ENCODE results near the gene ZFAND5. TPM values are rescaled to one million over a fixed set of nuclear protein-coding genes. Genes with fewer than 3 reads are reported as not detected.

The ZFAND5 gene
- total and polyA plus RNA-seq, 2 experiments from 2014 or later: 138 to 216 TPM

DNA sequence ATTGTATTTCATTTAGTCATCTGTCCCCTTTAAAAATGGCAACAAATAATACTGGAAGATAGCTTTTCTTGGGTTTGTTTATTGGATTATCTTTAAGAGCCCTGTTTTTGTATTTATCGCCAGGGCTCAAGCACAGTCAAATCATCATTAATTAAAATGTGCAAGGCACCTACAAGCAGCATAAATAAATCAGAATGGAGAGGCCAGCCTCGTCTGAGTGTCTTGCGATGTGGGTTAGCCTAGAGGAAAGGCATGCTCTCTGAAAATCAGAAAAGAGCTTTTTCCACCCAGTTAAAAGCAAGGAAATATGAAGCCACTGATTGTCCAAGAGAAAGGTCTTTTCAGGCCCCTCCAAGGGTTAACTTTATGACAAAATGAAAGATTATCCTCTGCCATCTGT, 31.8 kb downstream of the ZFAND5 start (continued):
- TF ChIP-seq, protein P1, sequence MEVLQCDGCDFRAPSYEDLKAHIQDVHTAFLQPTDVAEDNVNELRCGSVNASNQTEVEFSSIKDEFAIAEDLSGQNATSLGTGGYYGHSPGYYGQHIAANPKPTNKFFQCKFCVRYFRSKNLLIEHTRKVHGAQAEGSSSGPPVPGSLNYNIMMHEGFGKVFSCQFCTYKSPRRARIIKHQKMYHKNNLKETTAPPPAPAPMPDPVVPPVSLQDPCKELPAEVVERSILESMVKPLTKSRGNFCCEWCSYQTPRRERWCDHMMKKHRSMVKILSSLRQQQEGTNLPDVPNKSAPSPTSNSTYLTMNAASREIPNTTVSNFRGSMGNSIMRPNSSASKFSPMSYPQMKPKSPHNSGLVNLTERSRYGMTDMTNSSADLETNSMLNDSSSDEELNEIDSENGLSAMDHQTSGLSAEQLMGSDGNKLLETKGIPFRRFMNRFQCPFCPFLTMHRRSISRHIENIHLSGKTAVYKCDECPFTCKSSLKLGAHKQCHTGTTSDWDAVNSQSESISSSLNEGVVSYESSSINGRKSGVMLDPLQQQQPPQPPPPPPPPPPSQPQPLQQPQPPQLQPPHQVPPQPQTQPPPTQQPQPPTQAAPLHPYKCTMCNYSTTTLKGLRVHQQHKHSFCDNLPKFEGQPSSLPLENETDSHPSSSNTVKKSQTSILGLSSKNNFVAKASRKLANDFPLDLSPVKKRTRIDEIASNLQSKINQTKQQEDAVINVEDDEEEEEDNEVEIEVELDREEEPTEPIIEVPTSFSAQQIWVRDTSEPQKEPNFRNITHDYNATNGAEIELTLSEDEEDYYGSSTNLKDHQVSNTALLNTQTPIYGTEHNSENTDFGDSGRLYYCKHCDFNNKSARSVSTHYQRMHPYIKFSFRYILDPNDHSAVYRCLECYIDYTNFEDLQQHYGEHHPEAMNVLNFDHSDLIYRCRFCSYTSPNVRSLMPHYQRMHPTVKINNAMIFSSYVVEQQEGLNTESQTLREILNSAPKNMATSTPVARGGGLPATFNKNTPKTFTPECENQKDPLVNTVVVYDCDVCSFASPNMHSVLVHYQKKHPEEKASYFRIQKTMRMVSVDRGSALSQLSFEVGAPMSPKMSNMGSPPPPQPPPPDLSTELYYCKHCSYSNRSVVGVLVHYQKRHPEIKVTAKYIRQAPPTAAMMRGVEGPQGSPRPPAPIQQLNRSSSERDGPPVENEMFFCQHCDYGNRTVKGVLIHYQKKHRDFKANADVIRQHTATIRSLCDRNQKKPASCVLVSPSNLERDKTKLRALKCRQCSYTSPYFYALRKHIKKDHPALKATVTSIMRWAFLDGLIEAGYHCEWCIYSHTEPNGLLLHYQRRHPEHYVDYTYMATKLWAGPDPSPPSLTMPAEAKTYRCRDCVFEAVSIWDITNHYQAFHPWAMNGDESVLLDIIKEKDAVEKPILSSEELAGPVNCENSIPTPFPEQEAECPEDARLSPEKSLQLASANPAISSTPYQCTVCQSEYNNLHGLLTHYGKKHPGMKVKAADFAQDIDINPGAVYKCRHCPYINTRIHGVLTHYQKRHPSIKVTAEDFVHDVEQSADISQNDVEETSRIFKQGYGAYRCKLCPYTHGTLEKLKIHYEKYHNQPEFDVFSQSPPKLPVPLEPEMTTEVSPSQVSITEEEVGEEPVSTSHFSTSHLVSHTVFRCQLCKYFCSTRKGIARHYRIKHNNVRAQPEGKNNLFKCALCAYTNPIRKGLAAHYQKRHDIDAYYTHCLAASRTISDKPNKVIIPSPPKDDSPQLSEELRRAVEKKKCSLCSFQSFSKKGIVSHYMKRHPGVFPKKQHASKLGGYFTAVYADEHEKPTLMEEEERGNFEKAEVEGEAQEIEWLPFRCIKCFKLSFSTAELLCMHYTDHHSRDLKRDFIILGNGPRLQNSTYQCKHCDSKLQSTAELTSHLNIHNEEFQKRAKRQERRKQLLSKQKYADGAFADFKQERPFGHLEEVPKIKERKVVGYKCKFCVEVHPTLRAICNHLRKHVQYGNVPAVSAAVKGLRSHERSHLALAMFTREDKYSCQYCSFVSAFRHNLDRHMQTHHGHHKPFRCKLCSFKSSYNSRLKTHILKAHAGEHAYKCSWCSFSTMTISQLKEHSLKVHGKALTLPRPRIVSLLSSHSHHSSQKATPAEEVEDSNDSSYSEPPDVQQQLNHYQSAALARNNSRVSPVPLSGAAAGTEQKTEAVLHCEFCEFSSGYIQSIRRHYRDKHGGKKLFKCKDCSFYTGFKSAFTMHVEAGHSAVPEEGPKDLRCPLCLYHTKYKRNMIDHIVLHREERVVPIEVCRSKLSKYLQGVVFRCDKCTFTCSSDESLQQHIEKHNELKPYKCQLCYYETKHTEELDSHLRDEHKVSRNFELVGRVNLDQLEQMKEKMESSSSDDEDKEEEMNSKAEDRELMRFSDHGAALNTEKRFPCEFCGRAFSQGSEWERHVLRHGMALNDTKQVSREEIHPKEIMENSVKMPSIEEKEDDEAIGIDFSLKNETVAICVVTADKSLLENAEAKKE (CRISPR knock-in tag; IDR thresholded peaks at IDR 0.05): no peak
- TF ChIP-seq ZNF331 (CRISPR knock-in tag; IDR thresholded peaks at IDR 0.05; ENCODE audit: low read depth) (no peak), JUNB (IDR thresholded peaks at IDR 0.05; ENCODE audit: unreplicated experiment) (no peak), EZH2 (IDR thresholded peaks at IDR 0.05; ENCODE audit: low read depth, unreplicated experiment) (no peak), STAT1 (IDR thresholded peaks at IDR 0.05; ENCODE audit: unreplicated experiment) (no peak)
- TF ChIP-seq, protein P2, sequence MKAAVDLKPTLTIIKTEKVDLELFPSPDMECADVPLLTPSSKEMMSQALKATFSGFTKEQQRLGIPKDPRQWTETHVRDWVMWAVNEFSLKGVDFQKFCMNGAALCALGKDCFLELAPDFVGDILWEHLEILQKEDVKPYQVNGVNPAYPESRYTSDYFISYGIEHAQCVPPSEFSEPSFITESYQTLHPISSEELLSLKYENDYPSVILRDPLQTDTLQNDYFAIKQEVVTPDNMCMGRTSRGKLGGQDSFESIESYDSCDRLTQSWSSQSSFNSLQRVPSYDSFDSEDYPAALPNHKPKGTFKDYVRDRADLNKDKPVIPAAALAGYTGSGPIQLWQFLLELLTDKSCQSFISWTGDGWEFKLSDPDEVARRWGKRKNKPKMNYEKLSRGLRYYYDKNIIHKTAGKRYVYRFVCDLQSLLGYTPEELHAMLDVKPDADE (IDR thresholded peaks at IDR 0.05): no peak

DNA sequence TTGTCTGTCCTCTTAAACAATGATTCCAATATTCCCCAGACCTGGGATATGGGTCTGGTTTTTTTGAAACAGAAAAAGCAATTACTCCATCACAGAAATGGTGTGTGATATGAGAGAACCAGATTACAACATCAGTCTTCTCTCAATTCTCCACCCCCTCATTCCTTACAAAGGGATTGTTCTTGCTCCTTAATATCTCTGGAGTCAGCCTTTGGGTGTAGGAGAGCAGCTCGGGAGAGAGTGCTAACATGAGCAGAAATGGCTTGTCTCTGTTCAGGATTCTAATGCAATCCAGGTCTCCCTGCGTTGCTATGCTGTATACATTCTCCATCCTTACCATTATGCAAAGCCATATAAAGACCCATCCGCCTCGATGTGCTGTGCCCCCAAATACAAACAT, 32.7 kb downstream of the ZFAND5 start:
- no peak overlapping the region for H3K4me3 Mint-ChIP-seq
- Histone ChIP-seq H3K4me3 (no peak overlapping the region), H2AFZ (no peak overlapping the region), H3K4me2 (no peak overlapping the region), H3K4me1 (ENCODE audit: insufficient read depth) (no peaks in the 10 kb centered on the region), H3K27ac (ENCODE audit: low read depth) (no peak overlapping the region), H3K79me2 (replicated peaks; ENCODE audit: insufficient read depth) (no peaks in the 10 kb centered on the region), H3K36me3 (ENCODE audit: insufficient read depth) (no peaks in the 10 kb centered on the region), H3K27me3 (ENCODE audit: insufficient read depth) (no peaks in the 10 kb centered on the region), H3F3A (replicated peaks; ENCODE audit: low read depth) (no peaks in the 10 kb centered on the region), H3K9me2 (ENCODE audit: insufficient read depth) (peaks cover 5% of the 10 kb centered on the region), H4K20me1 (replicated peaks; ENCODE audit: insufficient read depth) (no peaks in the 10 kb centered on the region)
- H3K27ac Mint-ChIP-seq: no peak overlapping the region
- TF ChIP-seq, protein P2 (IDR thresholded peaks at IDR 0.05): no peak
- TF ChIP-seq, protein P3, sequence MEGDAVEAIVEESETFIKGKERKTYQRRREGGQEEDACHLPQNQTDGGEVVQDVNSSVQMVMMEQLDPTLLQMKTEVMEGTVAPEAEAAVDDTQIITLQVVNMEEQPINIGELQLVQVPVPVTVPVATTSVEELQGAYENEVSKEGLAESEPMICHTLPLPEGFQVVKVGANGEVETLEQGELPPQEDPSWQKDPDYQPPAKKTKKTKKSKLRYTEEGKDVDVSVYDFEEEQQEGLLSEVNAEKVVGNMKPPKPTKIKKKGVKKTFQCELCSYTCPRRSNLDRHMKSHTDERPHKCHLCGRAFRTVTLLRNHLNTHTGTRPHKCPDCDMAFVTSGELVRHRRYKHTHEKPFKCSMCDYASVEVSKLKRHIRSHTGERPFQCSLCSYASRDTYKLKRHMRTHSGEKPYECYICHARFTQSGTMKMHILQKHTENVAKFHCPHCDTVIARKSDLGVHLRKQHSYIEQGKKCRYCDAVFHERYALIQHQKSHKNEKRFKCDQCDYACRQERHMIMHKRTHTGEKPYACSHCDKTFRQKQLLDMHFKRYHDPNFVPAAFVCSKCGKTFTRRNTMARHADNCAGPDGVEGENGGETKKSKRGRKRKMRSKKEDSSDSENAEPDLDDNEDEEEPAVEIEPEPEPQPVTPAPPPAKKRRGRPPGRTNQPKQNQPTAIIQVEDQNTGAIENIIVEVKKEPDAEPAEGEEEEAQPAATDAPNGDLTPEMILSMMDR (conservative IDR thresholded peaks at IDR 0.05; ENCODE audit: low read depth in 2 of 2): no peak
- TF ChIP-seq CREB1 (CRISPR knock-in tag; IDR thresholded peaks at IDR 0.05; ENCODE audit: low read depth) (no peak), JUNB (IDR thresholded peaks at IDR 0.05; ENCODE audit: unreplicated experiment) (no peak), ZNF114 (CRISPR knock-in tag; IDR thresholded peaks at IDR 0.05) (no peak), STAT1 (IDR thresholded peaks at IDR 0.05; ENCODE audit: unreplicated experiment) (no peak), POLR2AphosphoS5 (IDR thresholded peaks at IDR 0.05; ENCODE audit: low read depth) (no peak), ZNF331 (CRISPR knock-in tag; IDR thresholded peaks at IDR 0.05; ENCODE audit: low read depth) (no peak)
- no peaks in the 10 kb centered on the region for H3K27me3 Mint-ChIP-seq (ENCODE audit: insufficient read depth, low read depth, poor library complexity)
- H3K9me3 Mint-ChIP-seq: no peaks in the 10 kb centered on the region; the same call in 2 of the 3 replicates
- no peaks in the 10 kb centered on the region for H3K36me3 Mint-ChIP-seq (ENCODE audit: low read depth)
- DNase-seq (ENCODE audit: low spot score) (no peak), ATAC-seq (no peak)
- H3K4me1 Mint-ChIP-seq: peaks cover 3% of the 10 kb centered on the region; the same call in 1 of the 3 replicates
